ENCODE data around the gene RIN1.
"Not testable (repeated sequence)": the region's sequence is repeated elsewhere in the genome, so short reads cannot be mapped to it uniquely, and the experiment has no call there.

RIN1 gene

GRCh38 chr11:66313321-66314185, 22.7 kb downstream of the RIN1 start:
- DNase-seq (ENCODE audit: insufficient read length, low spot score) = no peak
- FAIRE-seq = no peak
- no peak for TF ChIP-seq SPI1 (IDR thresholded peaks at IDR 0.05; ENCODE audit: low read depth, low read length)
- no peak for TF ChIP-seq POLR2A (IDR thresholded peaks at IDR 0.05; ENCODE audit: low read depth, low read length)
- TF ChIP-seq TAF1 (IDR thresholded peaks at IDR 0.05; ENCODE audit: low read depth, low read length) = no peak
- no peak for TF ChIP-seq PAX5 (IDR thresholded peaks at IDR 0.05; ENCODE audit: insufficient read depth, low read length, severe bottlenecking)
- TF ChIP-seq POLR2AphosphoS5 (IDR thresholded peaks at IDR 0.05; ENCODE audit: low read depth, low read length) = no peak
- no peak for TF ChIP-seq POU2F2 (IDR thresholded peaks at IDR 0.05; ENCODE audit: low read depth, low read length)

DNA sequence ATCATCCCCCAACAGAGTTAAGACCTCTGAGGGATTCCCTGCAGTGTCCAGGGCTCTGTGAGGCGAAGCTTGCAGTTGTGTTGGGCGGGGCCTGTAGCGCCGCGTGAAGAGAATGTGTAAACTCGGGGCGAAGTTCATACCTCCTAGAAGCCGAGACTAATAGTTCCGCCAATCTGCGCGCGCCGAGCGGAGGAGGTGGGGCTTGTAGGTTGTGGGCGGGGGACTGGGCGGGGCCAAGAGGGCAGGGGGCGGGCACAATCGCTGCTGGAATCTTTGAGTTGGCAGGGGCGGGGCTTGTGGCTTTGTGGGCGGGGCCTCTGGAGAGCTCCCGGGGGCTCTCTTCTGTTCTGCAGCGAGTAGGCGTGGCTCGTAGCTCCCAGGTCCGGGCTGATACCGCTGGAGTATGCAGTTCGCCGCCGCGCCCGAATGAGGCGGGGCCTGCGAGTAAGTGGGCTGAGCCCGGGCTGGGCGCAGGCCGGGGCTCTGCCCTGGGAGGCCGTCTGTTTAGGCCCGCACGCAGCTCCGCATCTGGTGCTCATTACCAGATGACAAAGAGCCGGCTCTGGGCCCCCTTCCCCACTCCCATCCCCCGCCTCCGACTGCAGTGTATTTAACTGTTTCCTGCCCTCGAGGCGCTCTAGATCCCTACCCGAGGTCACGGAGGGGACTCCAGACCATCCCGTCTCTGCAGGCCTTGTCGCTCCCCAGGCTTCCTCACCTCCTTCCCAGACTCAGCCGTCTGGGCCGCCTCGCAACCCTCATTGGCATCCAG, 23.5 kb downstream of the RIN1 start:
- no peak for TF ChIP-seq POLR2A (IDR thresholded peaks at IDR 0.05; ENCODE audit: low read depth, low read length)
- TF ChIP-seq POLR2AphosphoS5 (IDR thresholded peaks at IDR 0.05; ENCODE audit: low read depth, low read length) = no peak
- TF ChIP-seq SPI1 (IDR thresholded peaks at IDR 0.05; ENCODE audit: low read depth, low read length) = no peak
- no peak for TF ChIP-seq PAX5 (IDR thresholded peaks at IDR 0.05; ENCODE audit: insufficient read depth, low read length, severe bottlenecking)
- TF ChIP-seq TAF1 (IDR thresholded peaks at IDR 0.05; ENCODE audit: low read depth, low read length) = no peak
- TF ChIP-seq POU2F2 (IDR thresholded peaks at IDR 0.05; ENCODE audit: low read depth, low read length) = no peak
- DNase-seq (ENCODE audit: insufficient read length, low spot score) = peak; percentile 94
- no peak for FAIRE-seq

DNA sequence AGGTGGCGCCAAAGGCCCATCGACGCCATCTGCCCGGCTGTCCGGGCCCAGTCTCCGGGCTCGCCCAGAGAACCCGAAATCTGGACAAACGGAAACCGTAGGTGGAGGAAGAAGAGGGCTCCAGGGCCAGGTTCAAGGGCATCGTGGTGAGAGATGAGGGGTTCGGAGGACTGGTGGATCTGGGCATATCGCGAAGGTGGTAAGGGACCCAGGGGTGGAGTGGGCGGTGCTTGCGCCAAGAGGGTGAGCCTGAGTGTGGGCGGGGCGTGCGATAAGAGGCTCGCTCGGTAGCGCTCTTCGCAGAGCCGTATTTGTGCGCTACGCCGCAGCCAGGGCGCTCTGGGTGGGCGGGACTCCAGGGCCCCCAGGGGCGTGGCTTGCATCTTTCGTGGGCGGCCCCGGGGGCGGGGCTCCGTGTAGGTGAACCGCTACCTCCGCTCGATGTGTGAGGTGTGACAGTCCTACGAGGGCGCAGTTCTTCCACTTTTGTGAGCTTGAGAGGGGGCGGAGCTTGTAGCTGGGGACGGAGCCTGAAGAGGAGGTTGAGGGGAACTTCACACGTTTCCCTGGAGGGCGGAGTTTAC, 24.2 kb downstream of the RIN1 start:
- peak; percentile 98 for FAIRE-seq
- DNase-seq (ENCODE audit: insufficient read length, low spot score) = peak; percentile 90

GRCh38 chr11:66311470-66311964, 24.7 kb downstream of the RIN1 start:
- no peak for FAIRE-seq
- no peak for DNase-seq (ENCODE audit: insufficient read length, low spot score)
- no peak for TF ChIP-seq POLR2A (IDR thresholded peaks at IDR 0.05; ENCODE audit: low read depth, low read length)

More for the DNA sequence above, 24.2 kb downstream of the RIN1 start:
- TF ChIP-seq POLR2A (IDR thresholded peaks at IDR 0.05; ENCODE audit: low read depth, low read length) (no peak), SPI1 (IDR thresholded peaks at IDR 0.05; ENCODE audit: low read depth, low read length) (no peak), TAF1 (IDR thresholded peaks at IDR 0.05; ENCODE audit: low read depth, low read length) (no peak), POU2F2 (IDR thresholded peaks at IDR 0.05; ENCODE audit: low read depth, low read length) (no peak)

DNA sequence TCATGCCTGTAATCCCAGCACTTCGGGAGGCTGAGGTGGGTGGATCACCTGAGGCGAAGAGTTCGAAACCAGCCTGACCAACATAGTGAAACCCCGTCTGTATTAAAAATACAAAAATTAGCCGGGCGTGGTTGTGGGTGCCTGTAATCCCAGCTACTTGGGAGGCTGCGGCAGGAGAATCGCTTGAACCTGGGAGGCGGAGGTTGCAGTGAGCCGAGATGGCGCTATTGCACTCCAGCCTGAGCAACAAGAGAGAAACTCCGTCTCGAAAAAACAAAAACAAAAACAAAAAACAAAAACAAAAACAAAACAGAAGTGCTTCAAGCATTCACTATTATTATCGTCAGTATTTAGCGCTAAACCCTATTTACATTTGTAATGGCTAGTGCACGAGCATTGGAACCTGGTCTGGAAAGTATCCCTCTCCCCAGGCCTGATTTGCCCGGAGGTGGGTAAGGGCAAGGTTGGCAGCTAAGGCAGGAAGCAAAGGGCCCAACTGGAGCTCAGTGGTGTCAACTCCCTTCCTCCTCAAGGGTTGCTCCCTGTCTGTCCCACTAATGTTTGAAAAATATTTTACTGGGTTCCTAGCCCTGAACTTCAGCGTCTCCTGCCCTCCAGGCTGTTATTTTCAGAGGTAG, 25.3 kb downstream of the RIN1 start:
- FAIRE-seq; DNase-seq (ENCODE audit: insufficient read length, low spot score): not testable (repeated sequence)

DNA sequence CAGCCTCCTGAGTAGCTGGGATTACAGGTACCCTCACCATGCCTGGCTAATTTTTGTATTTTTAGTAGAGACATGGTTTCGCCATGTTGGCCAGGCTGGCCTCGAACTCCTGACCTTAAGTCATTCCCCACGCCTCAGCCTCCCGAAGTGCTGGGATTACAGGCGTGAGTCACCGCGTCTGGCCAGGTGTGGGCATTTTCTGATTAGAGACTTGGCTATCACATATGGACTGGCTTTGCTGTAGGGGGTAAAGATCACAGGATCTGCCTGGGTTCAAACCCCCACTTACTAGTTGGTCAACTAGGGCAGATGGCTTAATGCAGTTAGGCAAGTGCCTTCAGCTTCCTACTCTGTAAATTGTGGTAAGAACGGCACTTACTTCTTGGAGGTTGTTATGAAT, 25.9 kb downstream of the RIN1 start:
- FAIRE-seq (no peak), DNase-seq (ENCODE audit: insufficient read length, low spot score) (no peak)
- no peak for TF ChIP-seq POLR2A (IDR thresholded peaks at IDR 0.05; ENCODE audit: low read depth, low read length)
- TF ChIP-seq POU2F2 (IDR thresholded peaks at IDR 0.05; ENCODE audit: low read depth, low read length) = no peak
- no peak for TF ChIP-seq SPI1 (IDR thresholded peaks at IDR 0.05; ENCODE audit: low read depth, low read length)
- TF ChIP-seq PAX5 (IDR thresholded peaks at IDR 0.05; ENCODE audit: insufficient read depth, low read length, severe bottlenecking) = no peak
- no peak for TF ChIP-seq POLR2AphosphoS5 (IDR thresholded peaks at IDR 0.05; ENCODE audit: low read depth, low read length)
- no peak for TF ChIP-seq TAF1 (IDR thresholded peaks at IDR 0.05; ENCODE audit: low read depth, low read length)

DNA sequence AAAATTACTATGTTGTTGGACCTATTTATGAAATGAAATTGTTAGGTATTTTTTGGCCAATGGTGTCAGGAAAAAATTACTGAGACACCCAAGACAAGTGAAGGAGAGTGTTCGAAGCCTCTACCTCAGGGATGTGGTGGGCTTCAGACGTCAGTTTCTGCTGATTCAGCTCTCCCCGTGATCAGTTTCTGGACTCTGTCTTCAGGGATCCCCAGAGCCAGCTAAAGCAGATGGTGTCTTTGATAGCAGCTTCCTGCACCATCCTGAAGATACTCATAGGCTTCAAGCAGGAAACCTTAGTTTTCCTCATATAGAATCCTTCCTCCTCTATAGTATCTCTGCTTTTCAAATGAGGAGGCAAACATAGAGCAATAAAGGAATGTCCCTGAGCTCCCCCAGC, 26.8 kb downstream of the RIN1 start:
- DNase-seq (ENCODE audit: insufficient read length, low spot score) = no peak
- TF ChIP-seq POLR2AphosphoS5 (IDR thresholded peaks at IDR 0.05; ENCODE audit: low read depth, low read length) (no peak), POU2F2 (IDR thresholded peaks at IDR 0.05; ENCODE audit: low read depth, low read length) (no peak), SPI1 (IDR thresholded peaks at IDR 0.05; ENCODE audit: low read depth, low read length) (no peak), PAX5 (IDR thresholded peaks at IDR 0.05; ENCODE audit: insufficient read depth, low read length, severe bottlenecking) (no peak), TAF1 (IDR thresholded peaks at IDR 0.05; ENCODE audit: low read depth, low read length) (no peak), POLR2A (IDR thresholded peaks at IDR 0.05; ENCODE audit: low read depth, low read length) (no peak)
- FAIRE-seq = no peak

GRCh38 chr11:66302656-66303055, 33.6 kb downstream of the RIN1 start:
- DNase-seq (ENCODE audit: insufficient read length, low spot score) (no peak), FAIRE-seq (no peak)
- TF ChIP-seq TAF1 (IDR thresholded peaks at IDR 0.05; ENCODE audit: low read depth, low read length) = no peak
- no peak for TF ChIP-seq POLR2A (IDR thresholded peaks at IDR 0.05; ENCODE audit: low read depth, low read length)
- no peak for TF ChIP-seq POU2F2 (IDR thresholded peaks at IDR 0.05; ENCODE audit: low read depth, low read length)
- TF ChIP-seq PAX5 (IDR thresholded peaks at IDR 0.05; ENCODE audit: insufficient read depth, low read length, severe bottlenecking) = no peak
- TF ChIP-seq POLR2AphosphoS5 (IDR thresholded peaks at IDR 0.05; ENCODE audit: low read depth, low read length) = no peak
- no peak for TF ChIP-seq SPI1 (IDR thresholded peaks at IDR 0.05; ENCODE audit: low read depth, low read length)

DNA sequence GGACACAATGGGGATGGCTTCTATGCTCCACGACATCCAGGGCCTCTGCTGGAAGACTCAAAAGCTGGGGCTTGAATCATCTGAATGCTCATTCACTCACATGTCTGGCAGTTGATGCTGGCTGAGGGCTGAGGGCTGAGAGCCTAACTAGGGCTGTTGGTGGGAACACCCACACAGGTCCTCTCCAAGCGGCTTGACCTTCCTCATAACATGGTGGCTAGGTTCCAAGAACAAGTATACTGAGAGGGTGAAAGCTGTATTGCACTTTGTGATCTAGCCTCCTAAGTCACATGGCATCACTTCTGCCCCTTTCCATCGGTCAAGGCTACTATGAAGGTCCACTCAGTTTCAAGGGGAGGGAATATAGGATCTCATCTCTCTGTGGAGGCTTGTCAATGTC, 37.0 kb downstream of the RIN1 start:
- FAIRE-seq = no peak
- DNase-seq (ENCODE audit: insufficient read length, low spot score) = no peak
- TF ChIP-seq POLR2AphosphoS5 (IDR thresholded peaks at IDR 0.05; ENCODE audit: low read depth, low read length) = no peak
- TF ChIP-seq TAF1 (IDR thresholded peaks at IDR 0.05; ENCODE audit: low read depth, low read length) = no peak
- no peak for TF ChIP-seq POU2F2 (IDR thresholded peaks at IDR 0.05; ENCODE audit: low read depth, low read length)
- no peak for TF ChIP-seq PAX5 (IDR thresholded peaks at IDR 0.05; ENCODE audit: insufficient read depth, low read length, severe bottlenecking)
- no peak for TF ChIP-seq POLR2A (IDR thresholded peaks at IDR 0.05; ENCODE audit: low read depth, low read length)
- TF ChIP-seq SPI1 (IDR thresholded peaks at IDR 0.05; ENCODE audit: low read depth, low read length) = no peak
